Gastroesophageal sphincter (tissue), 4 donors: ENCODE measurements around the gene CSMD2. TPM values are rescaled to one million over a fixed set of nuclear protein-coding genes. Genes with fewer than 3 reads are reported as not detected.
A peak's percentile ranks its signal among the peaks of the same experiment; 100 is the strongest.

Source experiments
- ATAC-seq: fragments of 150-250 bp; one replicate; pipeline ENCODE4 v1.9.1; 2016; ENCODE audit warnings: mild to moderate bottlenecking, moderate library complexity
- H3K27ac ChIP-seq, 4 donors: fragments of 200-600 bp; sonication (generic) in 3 of 4; 1 replicate in 3 of 4; 2 replicates in 1 of 4; pipeline ENCODE4 v1.5.1; 2016 to 2019
- H3K27me3 ChIP-seq: fragments of 200-600 bp; sonication (generic); one replicate; pipeline ENCODE4 v1.5.1; 2019
- H3K36me3 ChIP-seq, 2 donors: fragments of 200-600 bp; sonication (generic); one replicate each; pipeline ENCODE4 v1.5.1; 2019; ENCODE audit warnings: control low read depth in 1 of 2
- H3K4me1 ChIP-seq, 3 donors: fragments of 200-600 bp; sonication (generic); 1 replicate in 2 of 3; 2 replicates in 1 of 3; pipeline ENCODE4 v1.5.1; 2016 to 2019; ENCODE audit warnings: control low read depth in 2 of 3
- H3K4me3 ChIP-seq, 2 donors: fragments of 200-600 bp; sonication (generic); one replicate each; pipeline ENCODE4 v1.5.1; 2019; ENCODE audit warnings: mild to moderate bottlenecking in 1 of 2, moderate library complexity in 1 of 2
- H3K9me3 ChIP-seq, 3 donors: fragments of 200-600 bp; sonication (generic); one replicate each; pipeline ENCODE4 v1.5.1; 2017 to 2019; ENCODE audit warnings: control low read depth in 2 of 3
- EP300 ChIP-seq: sonication (generic); formaldehyde crosslinking; IDR thresholded peaks from one replicate; pipeline ENCODE4 v1.6.1; 2017; ENCODE audit warnings: antibody characterized with exemption, mild to moderate bottlenecking
- POLR2A ChIP-seq, 2 donors: fragments of 450-650 bp; IDR thresholded peaks; one replicate each; pipeline ENCODE4 v1.6.1; 2017; ENCODE audit warnings: antibody characterized with exemption in 2 of 2, mild to moderate bottlenecking in 2 of 2, moderate library complexity in 1 of 2
- POLR2AphosphoS5 ChIP-seq: sonication (generic); formaldehyde crosslinking; IDR thresholded peaks from one replicate; pipeline ENCODE4 v1.6.1; 2017; ENCODE audit warnings: antibody characterized with exemption
- WGBS, 2 donors: methylation state at CpG; one replicate each; pipeline ENCODE4 v1.1.5; 2018; ENCODE audit warnings: low coverage in 1 of 2; 5-methylcytosine and 5-hydroxymethylcytosine counted together
- total RNA-seq, 4 donors: library from RNA; depleted of rRNA; stranded (reverse); fragments of >200 nt; gene quantifications; one replicate each; pipeline ENCODE4 v1.1.0, GENCODE V29; 2016
- TF ChIP-seq, protein P1 (sequence below), 4 experiments: fragments of 200-600 bp in 2 of 4; fragments of 450-650 bp in 2 of 4; sonication (generic) in 1 of 4; IDR thresholded peaks; one replicate each; pipeline ENCODE4 v1.5.1; 2017 to 2019; ENCODE audit warnings: antibody characterized with exemption in 4 of 4, mild to moderate bottlenecking in 2 of 4, moderate library complexity in 2 of 4

Gene CSMD2
- total RNA-seq, 4 donors from 2014 or later: 0.22 to 2.5 (median 0.37) TPM

DNA sequence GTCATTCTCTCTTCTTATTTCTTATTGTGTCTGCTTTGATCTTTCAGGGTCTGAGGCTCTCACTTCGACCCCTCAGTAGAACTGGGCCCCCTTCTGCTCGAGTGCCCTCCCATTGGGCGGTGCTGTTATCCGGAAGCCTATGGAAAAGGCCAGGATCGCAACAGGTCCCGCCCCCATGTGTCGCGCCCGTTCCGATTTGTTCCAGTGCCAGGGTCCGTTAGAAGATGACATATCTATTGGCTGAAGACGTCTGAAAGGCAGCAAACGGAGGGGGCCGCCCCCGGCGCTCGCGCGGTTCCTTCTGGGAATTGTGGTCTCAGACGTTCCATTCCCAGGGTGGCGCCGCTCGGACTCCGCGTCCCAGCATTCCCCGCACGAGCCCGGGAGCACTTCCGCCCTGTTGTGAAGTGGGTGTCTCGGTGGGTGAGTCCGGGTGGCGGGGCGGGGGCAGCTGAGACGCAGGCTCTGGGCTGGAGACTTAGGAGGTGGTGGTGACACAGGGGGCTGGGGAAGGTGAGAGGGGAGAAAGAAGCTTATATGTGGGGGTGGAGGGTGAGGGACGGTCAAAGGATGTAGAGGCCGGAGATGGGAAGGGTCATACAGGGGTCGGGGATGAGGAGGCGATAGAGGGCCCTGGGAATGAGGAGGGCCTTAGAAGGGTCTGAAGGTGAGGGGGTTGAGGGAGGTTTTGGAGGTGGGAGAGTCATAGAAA is 692.6 kb downstream of the CSMD2 start, which contains the start of gene ZSCAN20:
Gene ZSCAN20, plus strand, starts transcription at position 377 of the 712 bp plus-strand sequence. CDS start 6,644 bp downstream, outside the sequence.
- peak within 1 kb of the TSS; percentile 47 to 86 (median 84) for H3K27ac ChIP-seq
- peaks cover 0 to 56% (median 5%) of the 10 kb centered on the region in 3 donors for H3K4me1 ChIP-seq
- H3K36me3 ChIP-seq: no peaks in the 10 kb centered on the region
- no peaks in the 10 kb centered on the region for H3K27me3 ChIP-seq
- H3K9me3 ChIP-seq: no peaks in the 10 kb centered on the region
- TF ChIP-seq EP300: no peak
- peak; percentile 88 for TF ChIP-seq POLR2AphosphoS5
- peak in 1 of 2 donors; percentile 34 for TF ChIP-seq POLR2A (IDR thresholded peaks at IDR 0.05)
- TF ChIP-seq, protein P1, sequence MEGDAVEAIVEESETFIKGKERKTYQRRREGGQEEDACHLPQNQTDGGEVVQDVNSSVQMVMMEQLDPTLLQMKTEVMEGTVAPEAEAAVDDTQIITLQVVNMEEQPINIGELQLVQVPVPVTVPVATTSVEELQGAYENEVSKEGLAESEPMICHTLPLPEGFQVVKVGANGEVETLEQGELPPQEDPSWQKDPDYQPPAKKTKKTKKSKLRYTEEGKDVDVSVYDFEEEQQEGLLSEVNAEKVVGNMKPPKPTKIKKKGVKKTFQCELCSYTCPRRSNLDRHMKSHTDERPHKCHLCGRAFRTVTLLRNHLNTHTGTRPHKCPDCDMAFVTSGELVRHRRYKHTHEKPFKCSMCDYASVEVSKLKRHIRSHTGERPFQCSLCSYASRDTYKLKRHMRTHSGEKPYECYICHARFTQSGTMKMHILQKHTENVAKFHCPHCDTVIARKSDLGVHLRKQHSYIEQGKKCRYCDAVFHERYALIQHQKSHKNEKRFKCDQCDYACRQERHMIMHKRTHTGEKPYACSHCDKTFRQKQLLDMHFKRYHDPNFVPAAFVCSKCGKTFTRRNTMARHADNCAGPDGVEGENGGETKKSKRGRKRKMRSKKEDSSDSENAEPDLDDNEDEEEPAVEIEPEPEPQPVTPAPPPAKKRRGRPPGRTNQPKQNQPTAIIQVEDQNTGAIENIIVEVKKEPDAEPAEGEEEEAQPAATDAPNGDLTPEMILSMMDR (IDR thresholded peaks at IDR 0.05): peak in 1 of 4 experiments; percentile 34
- whole genome bisulfite sequencing, 2 donors: 0 to 1% methylated on average over 13 to 22 of the region's 38 CpGs
- H3K4me3 ChIP-seq: peak within 1 kb of the TSS; percentile 58 to 70
- ATAC-seq: peak; percentile 98

DNA sequence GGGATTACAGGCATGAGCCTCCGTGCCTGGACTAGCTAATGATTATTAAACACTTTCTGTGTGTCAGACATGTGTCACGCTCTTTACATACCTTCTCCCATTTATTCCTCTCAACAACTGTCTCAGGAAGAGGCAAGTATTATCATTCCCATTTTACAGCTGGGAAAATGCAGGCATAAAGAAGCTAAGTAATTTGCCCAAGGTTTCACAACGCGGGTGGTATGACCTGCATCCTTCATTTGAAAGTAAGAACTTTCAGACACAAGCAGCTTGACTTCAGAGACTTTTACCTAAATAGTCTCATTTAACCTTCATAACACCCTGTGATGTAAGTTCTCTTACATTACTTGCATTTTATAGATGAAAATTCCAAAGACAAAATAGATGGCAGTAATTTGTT is 693.6 kb downstream of the CSMD2 start:
- H3K36me3 ChIP-seq: no peaks in the 10 kb centered on the region
- peaks cover 0 to 60% (median 5%) of the 10 kb centered on the region in 3 donors for H3K4me1 ChIP-seq
- H3K4me3 ChIP-seq: no peak overlapping the region
- 87 to 96% methylated on average over 4 of the region's 4 CpGs for WGBS, 2 donors
- ATAC-seq: no peak
- H3K27me3 ChIP-seq: no peaks in the 10 kb centered on the region
- H3K9me3 ChIP-seq: no peaks in the 10 kb centered on the region
- H3K27ac ChIP-seq: peak overlapping the region; percentile 19 to 86 (median 84)
- no peak for TF ChIP-seq POLR2AphosphoS5
- TF ChIP-seq, protein P1 (IDR thresholded peaks at IDR 0.05): no peak
- no peak for TF ChIP-seq EP300
- no peak for TF ChIP-seq POLR2A (IDR thresholded peaks at IDR 0.05)

DNA sequence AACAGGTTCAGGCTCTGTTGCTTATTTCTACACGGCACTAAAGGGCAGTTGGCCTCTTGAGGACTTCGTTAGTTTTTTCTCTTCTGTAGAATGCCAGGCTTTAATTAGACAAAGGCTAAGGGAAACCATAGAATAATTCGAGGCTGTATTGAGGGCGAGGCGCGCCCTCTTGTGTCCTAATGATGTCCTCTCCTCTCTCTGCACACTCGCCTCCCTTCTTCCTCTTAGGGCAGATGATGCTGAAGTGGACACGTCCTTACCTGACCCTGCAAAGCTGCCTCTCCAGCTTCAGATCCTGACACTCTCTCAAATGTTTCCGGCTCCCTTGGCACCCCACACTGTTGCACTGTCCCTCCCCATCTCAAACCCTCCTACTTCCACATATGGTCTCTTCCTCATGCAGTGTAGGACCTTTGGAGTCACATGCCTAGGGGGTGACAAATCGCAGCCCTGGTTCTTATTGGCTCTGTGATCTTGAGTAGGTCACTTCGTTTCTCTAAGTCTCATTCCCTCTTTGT is 694.5 kb downstream of the CSMD2 start:
- Histone ChIP-seq H3K36me3 (no peaks in the 10 kb centered on the region), H3K4me1 (peaks cover 0 to 66% (median 5%) of the 10 kb centered on the region in 3 donors), H3K27me3 (no peaks in the 10 kb centered on the region), H3K9me3 (no peaks in the 10 kb centered on the region), H3K27ac (peak overlapping the region; percentile 19 to 86 (median 63)), H3K4me3 (no peak overlapping the region)
- ATAC-seq: peak; percentile 58
- 0 to 1% methylated on average over 6 to 11 of the region's 11 CpGs for WGBS, 2 donors
- TF ChIP-seq POLR2A (IDR thresholded peaks at IDR 0.05) (no peak), EP300 (no peak), POLR2AphosphoS5 (peak; percentile 32)
- TF ChIP-seq, protein P1 (IDR thresholded peaks at IDR 0.05): peak; percentile 62 to 89 (median 81)

DNA sequence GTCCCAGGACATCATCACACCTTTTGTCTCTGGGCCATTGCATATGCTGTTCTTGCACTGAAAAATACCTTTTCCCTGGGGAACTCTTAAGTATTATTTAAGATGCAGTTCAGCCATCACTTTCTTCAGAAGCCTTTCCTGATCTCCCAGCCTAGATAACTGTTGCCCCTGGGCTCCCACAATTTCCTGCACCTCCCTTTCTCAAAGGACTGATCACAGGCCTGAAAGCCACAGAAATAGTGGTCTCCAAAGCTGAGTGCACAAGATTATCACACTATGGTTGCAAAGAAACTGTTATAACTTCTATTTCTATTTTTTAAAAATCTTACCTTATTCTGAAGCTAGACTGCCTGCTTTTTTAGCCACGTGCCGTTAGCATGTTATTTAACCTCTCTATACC is 695.3 kb downstream of the CSMD2 start:
- Histone ChIP-seq H3K36me3 (no peaks in the 10 kb centered on the region), H3K27me3 (no peaks in the 10 kb centered on the region), H3K4me3 (no peak overlapping the region), H3K9me3 (no peaks in the 10 kb centered on the region), H3K4me1 (peaks cover 0 to 66% (median 5%) of the 10 kb centered on the region in 3 donors), H3K27ac (peak overlapping the region in 2 of 4 donors; percentile 83 to 86)
- TF ChIP-seq EP300 (no peak), POLR2A (IDR thresholded peaks at IDR 0.05) (no peak), POLR2AphosphoS5 (no peak)
- TF ChIP-seq, protein P1 (IDR thresholded peaks at IDR 0.05): no peak
- no peak for ATAC-seq
- 79 to 87% methylated on average over 2 of the region's 2 CpGs for WGBS, 2 donors
